Neural progenitor cell (in vitro differentiated cells): ENCODE data around the gene PDGFC. TPM values are rescaled to one million over a fixed set of nuclear protein-coding genes. Genes with fewer than 3 reads are reported as not detected.

Experiments used
- DNase-seq: peaks from one replicate; pipeline ENCODE4 v3.0.0-alpha.2; 2016; ENCODE audit warnings: low spot score
- H2AFZ ChIP-seq: fragments of 200-600 bp; sonication (generic); replicated peaks from 2 replicates; pipeline ENCODE4 v1.6.1; 2016; ENCODE audit warnings: antibody characterized with exemption
- H3F3A ChIP-seq: fragments of 200-600 bp; sonication (generic); 2 replicates; pipeline ENCODE4 v1.6.1; 2016; ENCODE audit warnings: antibody characterized with exemption, low read depth
- H3K27ac ChIP-seq: fragments of 200-600 bp; sonication (generic); 2 replicates; pipeline ENCODE4 v1.5.1; 2016; ENCODE audit warnings: mild to moderate bottlenecking
- H3K27me3 ChIP-seq: fragments of 200-600 bp; sonication (generic); 2 replicates; pipeline ENCODE4 v1.6.1; 2016; ENCODE audit warnings: mild to moderate bottlenecking, moderate library complexity
- H3K36me3 ChIP-seq: fragments of 200-600 bp; sonication (generic); 2 replicates; pipeline ENCODE4 v1.5.1; 2016
- H3K4me1 ChIP-seq: fragments of 200-600 bp; sonication (generic); 2 replicates; pipeline ENCODE4 v1.6.1; 2016; ENCODE audit warnings: mixed run types
- H3K4me2 ChIP-seq: fragments of 200-600 bp; sonication (generic); 2 replicates; pipeline ENCODE4 v1.6.1; 2016
- H3K4me3 ChIP-seq: fragments of 200-600 bp; sonication (generic); 2 replicates; pipeline ENCODE4 v1.5.1; 2016
- H3K79me2 ChIP-seq: fragments of 200-600 bp; sonication (generic); 2 replicates; pipeline ENCODE4 v1.6.1; 2016; ENCODE audit warnings: low read depth
- H3K9ac ChIP-seq: fragments of 200-600 bp; sonication (generic); 2 replicates; pipeline ENCODE4 v1.6.1; 2016
- H3K9me3 ChIP-seq: fragments of 200-600 bp; sonication (generic); 2 replicates; pipeline ENCODE4 v1.5.1; 2016; ENCODE audit warnings: low read depth
- H4K20me1 ChIP-seq: fragments of 200-600 bp; sonication (generic); 2 replicates; pipeline ENCODE4 v1.6.1; 2016; ENCODE audit warnings: low read depth
- H3K27ac Mint-ChIP-seq: 3 replicates; pipeline ENCODE4 v1.8.0; 2021; ENCODE audit warnings: mixed read lengths
- H3K27me3 Mint-ChIP-seq: 2 replicates; pipeline ENCODE4 v1.8.0; 2022; ENCODE audit warnings: low read depth, mild to moderate bottlenecking, inconsistent platforms, moderate library complexity, mixed read lengths; ENCODE audit not compliant: insufficient read depth
- H3K36me3 Mint-ChIP-seq: 3 replicates; pipeline ENCODE4 v1.8.0; 2021; ENCODE audit warnings: mixed read lengths
- H3K4me1 Mint-ChIP-seq: 3 replicates; pipeline ENCODE4 v1.8.0; 2021; ENCODE audit warnings: mixed read lengths
- H3K4me3 Mint-ChIP-seq: 3 replicates; pipeline ENCODE4 v1.8.0; 2021; ENCODE audit warnings: mild to moderate bottlenecking, moderate library complexity, mixed read lengths
- H3K9me3 Mint-ChIP-seq: 3 replicates; pipeline ENCODE4 v1.8.0; 2020; ENCODE audit warnings: mixed read lengths
- CTCF ChIP-seq: fragments of 200-600 bp; sonication (generic); IDR thresholded peaks from 2 replicates; pipeline ENCODE4 v1.5.1; 2017; ENCODE audit warnings: antibody characterized with exemption, mild to moderate bottlenecking
- EZH2 ChIP-seq: fragments of 200-600 bp; sonication (generic); IDR thresholded peaks from 2 replicates; pipeline ENCODE4 v1.6.1; 2017; ENCODE audit warnings: antibody characterized with exemption, mild to moderate bottlenecking, moderate library complexity
- EZH2phosphoT487 ChIP-seq: fragments of 200-600 bp; sonication (generic); IDR thresholded peaks from 2 replicates; pipeline ENCODE4 v1.6.1; 2017; ENCODE audit warnings: antibody characterized with exemption
- total RNA-seq: library from RNA; depleted of rRNA; stranded (reverse); fragments of >200 nt; gene quantifications from 2 replicates; pipeline ENCODE4 v1.2.3, GENCODE V29; 2015; ENCODE audit warnings: low replicate concordance

Gene PDGFC
- total RNA-seq, 1 donor from 2014 or later: 4.7 TPM

GRCh38 chr4:156998500-156999174, 27.0 kb upstream of the PDGFC start:
- Histone ChIP-seq H4K20me1 (no peaks in the 10 kb centered on the region), H3K36me3 (no peaks in the 10 kb centered on the region), H3K4me3 (no peak overlapping the region), H3K4me1 (no peaks in the 10 kb centered on the region), H3K4me2 (no peak overlapping the region), H3K79me2 (no peaks in the 10 kb centered on the region), H2AFZ (peak overlapping the region; percentile 22), H3K27ac (no peak overlapping the region), H3K9ac (no peak overlapping the region), H3K27me3 (no peaks in the 10 kb centered on the region), H3K9me3 (no peaks in the 10 kb centered on the region), H3F3A (no peaks in the 10 kb centered on the region)
- Mint-ChIP-seq H3K27me3 (no peaks in the 10 kb centered on the region), H3K4me1 (peaks cover 5% of the 10 kb centered on the region), H3K9me3 (peaks cover 5% of the 10 kb centered on the region), H3K27ac (no peak overlapping the region), H3K36me3 (no peaks in the 10 kb centered on the region), H3K4me3 (no peak overlapping the region)
- TF ChIP-seq EZH2phosphoT487: no peak
- TF ChIP-seq EZH2: no peak
- no peak for TF ChIP-seq CTCF
- no peak for DNase-seq

GRCh38 chr4:156992943-156993342, 21.3 kb upstream of the PDGFC start:
- no peak overlapping the region for H3K4me3 ChIP-seq
- H3K27me3 ChIP-seq: no peaks in the 10 kb centered on the region
- no peaks in the 10 kb centered on the region for H3K36me3 ChIP-seq
- H3F3A ChIP-seq: no peaks in the 10 kb centered on the region
- H3K4me1 Mint-ChIP-seq: no peaks in the 10 kb centered on the region
- H3K27ac ChIP-seq: no peak overlapping the region
- H3K36me3 Mint-ChIP-seq: no peaks in the 10 kb centered on the region
- no peaks in the 10 kb centered on the region for H4K20me1 ChIP-seq
- no peaks in the 10 kb centered on the region for H3K9me3 ChIP-seq
- no peak overlapping the region for H3K4me2 ChIP-seq
- no peaks in the 10 kb centered on the region for H3K79me2 ChIP-seq
- no peak overlapping the region for H3K27ac Mint-ChIP-seq
- DNase-seq: no peak
- no peak for TF ChIP-seq EZH2
- TF ChIP-seq EZH2phosphoT487: no peak
- no peak for TF ChIP-seq CTCF
- H3K4me3 Mint-ChIP-seq: no peak overlapping the region
- H3K27me3 Mint-ChIP-seq: no peaks in the 10 kb centered on the region
- H3K9me3 Mint-ChIP-seq: peaks cover 16% of the 10 kb centered on the region
- no peak overlapping the region for H3K9ac ChIP-seq
- no peak overlapping the region for H2AFZ ChIP-seq
- H3K4me1 ChIP-seq: peaks cover 6% of the 10 kb centered on the region

GRCh38 chr4:156991161-156991560, 19.6 kb upstream of the PDGFC start:
- H3K4me1 Mint-ChIP-seq: no peaks in the 10 kb centered on the region
- no peak for TF ChIP-seq EZH2phosphoT487
- no peak for TF ChIP-seq EZH2
- TF ChIP-seq CTCF: no peak
- H3K9me3 ChIP-seq: no peaks in the 10 kb centered on the region
- H3K27ac Mint-ChIP-seq: no peak overlapping the region
- no peaks in the 10 kb centered on the region for H3F3A ChIP-seq
- no peaks in the 10 kb centered on the region for H4K20me1 ChIP-seq
- no peaks in the 10 kb centered on the region for H3K79me2 ChIP-seq
- no peaks in the 10 kb centered on the region for H3K27me3 Mint-ChIP-seq
- H3K27ac ChIP-seq: no peak overlapping the region
- no peaks in the 10 kb centered on the region for H3K36me3 ChIP-seq
- H3K4me2 ChIP-seq: no peak overlapping the region
- no peak overlapping the region for H3K4me3 Mint-ChIP-seq
- no peak overlapping the region for H2AFZ ChIP-seq
- H3K27me3 ChIP-seq: no peaks in the 10 kb centered on the region
- H3K9me3 Mint-ChIP-seq: peaks cover 13% of the 10 kb centered on the region
- H3K36me3 Mint-ChIP-seq: peaks cover 2% of the 10 kb centered on the region
- DNase-seq: no peak
- H3K4me3 ChIP-seq: no peak overlapping the region
- H3K4me1 ChIP-seq: peaks cover 6% of the 10 kb centered on the region
- H3K9ac ChIP-seq: no peak overlapping the region
